Panc1 (cell line): ENCODE results near the gene NSD2. TPM values are rescaled to one million over a fixed set of nuclear protein-coding genes. Genes with fewer than 3 reads are reported as not detected.

Source experiments
- ATAC-seq: fragments of 200-7000 bp; cut with Tn5 transposase; 2 replicates; pipeline ENCODE4 v1.9.1; 2020; ENCODE audit warnings: mild to moderate bottlenecking, moderate library complexity
- BruUV-seq: library from RNA; stranded (reverse); fragments of 400-500 nt; replicated peaks from 2 replicates; lab custom pipeline; 2021; lab: Mats Ljungman, UMichigan
- CTCF ChIA-PET: fragments of 300-600 bp; sonication (Branson Sonifier 250); formaldehyde crosslinking; loops from one replicate; lab custom pipeline; 2022; ENCODE audit warnings: antibody characterized with exemption; lab: Charles Lee
- POLR2A ChIA-PET: fragments of 300-600 bp; sonication (Branson Sonifier 250); formaldehyde crosslinking; loops from one replicate; lab custom pipeline; 2022; ENCODE audit warnings: antibody characterized with exemption; lab: Charles Lee
- DNase-seq: peaks from one replicate; pipeline ENCODE4 v3.0.0-alpha.2; 2010; ENCODE audit warnings: low read depth, low spot score
- H3K27ac ChIP-seq: 2 replicates; pipeline ENCODE4 v1.5.1; 2011; ENCODE audit warnings: mild to moderate bottlenecking, low read length, inconsistent platforms
- H3K27me3 ChIP-seq: fragments of 200-500 bp; sonication (Bioruptor generic); 2 replicates; pipeline ENCODE4 v1.6.0; 2014; ENCODE audit warnings: low read length, inconsistent platforms; ENCODE audit not compliant: control insufficient read depth, insufficient read depth
- H3K36me3 ChIP-seq: fragments of 200-500 bp; sonication (Bioruptor generic); 2 replicates; pipeline ENCODE4 v1.5.1; 2014; ENCODE audit warnings: inconsistent platforms, mild to moderate bottlenecking, low read length, moderate library complexity; ENCODE audit not compliant: control insufficient read depth, insufficient read depth
- H3K4me1 ChIP-seq: 2 replicates; pipeline ENCODE4 v1.5.1; 2011; ENCODE audit warnings: inconsistent platforms, mild to moderate bottlenecking, low read length, moderate library complexity; ENCODE audit not compliant: control insufficient read depth, insufficient read depth
- H3K4me3 ChIP-seq, 2 experiments: 2 replicates each; pipeline ENCODE4 v1.5.1; 2011 to 2012; ENCODE audit warnings: low read depth in 2 of 2, low read length in 2 of 2, mild to moderate bottlenecking in 2 of 2, inconsistent platforms in 1 of 2, moderate library complexity in 1 of 2
- H3K9me3 ChIP-seq: fragments of 200-500 bp; sonication (Bioruptor generic); 2 replicates; pipeline ENCODE4 v1.5.1; 2014; ENCODE audit warnings: low read depth, mild to moderate bottlenecking, inconsistent platforms, low read length, moderate library complexity; ENCODE audit not compliant: control insufficient read depth, insufficient read depth
- CTCF ChIP-seq: fragments of 450-650 bp; IDR thresholded peaks from 2 replicates; pipeline ENCODE4 v1.5.1; 2017; ENCODE audit warnings: mild to moderate bottlenecking
- POLR2AphosphoS5 ChIP-seq: IDR thresholded peaks from 2 replicates; pipeline ENCODE4 v1.6.1; 2012; ENCODE audit warnings: mild to moderate bottlenecking, low read depth, low read length, moderate library complexity
- REST ChIP-seq, 2 experiments: IDR thresholded peaks; 2 replicates each; pipeline ENCODE4 v1.6.1; 2011 to 2012; ENCODE audit warnings: low read depth in 2 of 2, control low read depth in 1 of 2, low read length in 1 of 2, mild to moderate bottlenecking in 1 of 2, moderate library complexity in 1 of 2; ENCODE audit not compliant: insufficient read depth in 1 of 2
- SIN3A ChIP-seq: IDR thresholded peaks from 2 replicates; pipeline ENCODE4 v1.6.1; 2012; ENCODE audit warnings: low read depth, mild to moderate bottlenecking, low read length, moderate library complexity, borderline replicate concordance; ENCODE audit not compliant: insufficient read depth
- TCF7L2 ChIP-seq: IDR thresholded peaks from 2 replicates; pipeline ENCODE4 v1.6.1; 2011; ENCODE audit warnings: mild to moderate bottlenecking, low read depth, low read length, inconsistent platforms
- in situ Hi-C: cut with HindIII; loops from 2 replicates; pipeline ENCODE4 v1.10.0; 2016; ENCODE audit warnings: low sequenced_read_pairs, low pct_unique_long_range_greater_than_20kb
- intact Hi-C: fragments of 100-400 bp; cut with micrococcal nuclease; formaldehyde crosslinking; loops from one replicate; pipeline ENCODE4 v1.10.0; 2022; ENCODE audit not compliant: unreplicated experiment
- total RNA-seq: library from RNA; stranded (reverse); gene quantifications from one replicate; pipeline ENCODE4 v1.2.1, GENCODE V29; 2021; ENCODE audit not compliant: unreplicated experiment

The NSD2 gene
- total RNA-seq, 1 experiment from 2014 or later: 116 TPM

GRCh38 chr4:1969928-1970723 lies 98.9 kb downstream of the NSD2 start:
- Histone ChIP-seq H3K9me3 (no peaks in the 10 kb centered on the region), H3K27me3 (no peaks in the 10 kb centered on the region), H3K36me3 (peaks cover 10% of the 10 kb centered on the region; the same call in 1 of the 2 replicates), H3K27ac (no peak overlapping the region), H3K4me3 (no peak overlapping the region), H3K4me1 (no peaks in the 10 kb centered on the region)
- ChIA-PET CTCF (no interaction called here), POLR2A (no interaction called here)
- in situ Hi-C loops (no loop called here), intact Hi-C loops (no loop called here)
- TF ChIP-seq CTCF (no peak), TCF7L2 (no peak), POLR2AphosphoS5 (no peak), SIN3A (no peak), REST (IDR thresholded peaks at IDR 0.05; ENCODE audit: insufficient read depth in 1 of 2, low read depth in 2 of 2, low read length in 1 of 2) (no peak)
- no TSS peak for BruUV-seq
- ATAC-seq (no peak), DNase-seq (no peak)

GRCh38 chr4:1970926-1971325 lies 99.7 kb downstream of the NSD2 start:
- no peaks in the 10 kb centered on the region for H3K4me1 ChIP-seq
- H3K27ac ChIP-seq: no peak overlapping the region
- no peak overlapping the region for H3K4me3 ChIP-seq
- H3K9me3 ChIP-seq: no peaks in the 10 kb centered on the region
- no TSS peak for BruUV-seq
- H3K36me3 ChIP-seq: peaks cover 10% of the 10 kb centered on the region; the same call in 1 of the 2 replicates
- ATAC-seq (no peak), DNase-seq (no peak)
- intact Hi-C loops (no loop called here), in situ Hi-C loops (no loop called here)
- TF ChIP-seq CTCF: no peak
- no peak for TF ChIP-seq POLR2AphosphoS5
- no peak for TF ChIP-seq TCF7L2
- TF ChIP-seq SIN3A: no peak
- TF ChIP-seq REST (IDR thresholded peaks at IDR 0.05; ENCODE audit: insufficient read depth in 1 of 2, low read depth in 2 of 2, low read length in 1 of 2): no peak
- no peaks in the 10 kb centered on the region for H3K27me3 ChIP-seq
- ChIA-PET CTCF (no interaction called here), POLR2A (no interaction called here)
